Thymus (tissue), 11 donors: ENCODE data around the gene FBH1. TPM values are rescaled to one million over a fixed set of nuclear protein-coding genes. Genes with fewer than 3 reads are reported as not detected.

ENCODE experiments used
- DNase-seq, 9 donors: peaks; one replicate each; pipeline ENCODE4 v3.0.0-alpha.2; 2013; ENCODE audit warnings: low spot score in 9 of 9, low read depth in 6 of 9, missing footprints in 1 of 9
- H3K27ac ChIP-seq, 2 donors: one replicate each; pipeline ENCODE4 v1.5.1; 2013; ENCODE audit warnings: control low read depth in 1 of 2, low read depth in 1 of 2, low read length in 1 of 2, mild to moderate bottlenecking in 1 of 2, moderate library complexity in 1 of 2
- H3K27me3 ChIP-seq, 2 donors: one replicate each; pipeline ENCODE4 v1.5.1; 2013; ENCODE audit warnings: low read length in 1 of 2; ENCODE audit not compliant: control insufficient read depth in 2 of 2, insufficient read depth in 1 of 2
- H3K36me3 ChIP-seq, 2 donors: one replicate each; pipeline ENCODE4 v1.5.1; 2013; ENCODE audit warnings: low read length in 1 of 2, mild to moderate bottlenecking in 1 of 2, moderate library complexity in 1 of 2; ENCODE audit not compliant: control insufficient read depth in 2 of 2, insufficient read depth in 2 of 2
- H3K4me1 ChIP-seq, 2 donors: one replicate each; pipeline ENCODE4 v1.5.1; 2013; ENCODE audit warnings: low read length in 2 of 2; ENCODE audit not compliant: control insufficient read depth in 2 of 2, insufficient read depth in 2 of 2
- H3K4me3 ChIP-seq, 2 donors: one replicate each; pipeline ENCODE4 v1.5.1; 2013; ENCODE audit warnings: low read length in 2 of 2, control low read depth in 1 of 2, mild to moderate bottlenecking in 1 of 2
- H3K9me3 ChIP-seq, 2 donors: one replicate each; pipeline ENCODE4 v1.5.1; 2013; ENCODE audit warnings: low read length in 1 of 2, mild to moderate bottlenecking in 1 of 2; ENCODE audit not compliant: control insufficient read depth in 2 of 2, insufficient read depth in 1 of 2
- WGBS: extraction: QIAGEN DNeasy Blood & Tissue Kit; methylation state at CpG from one replicate; pipeline ENCODE4 v1.1.7; 2013; 5-methylcytosine and 5-hydroxymethylcytosine counted together
- polyA plus RNA-seq: library from polyadenylated mRNA; stranded (reverse); fragments of 200-250 nt; gene quantifications from one replicate; pipeline ENCODE4 v1.2.3, GENCODE V29; 2013
- total RNA-seq: library from RNA; stranded (reverse); fragments of 120-200 nt; gene quantifications from one replicate; pipeline ENCODE4 v1.2.4, GENCODE V29; 2013
- donor health status: healthy.

FBH1 gene
- total and polyA plus RNA-seq, 2 donors, result 52.8 to 97.8 TPM

- Histone ChIP-seq H3K27ac (no peak overlapping the region), H3K4me3 (no peak overlapping the region), H3K4me1 (peaks cover 0 to 2% of the 10 kb centered on the region in 2 donors), H3K27me3 (no peaks in the 10 kb centered on the region), H3K9me3 (no peaks in the 10 kb centered on the region), H3K36me3 (peaks cover 85 to 94% of the 10 kb centered on the region in 2 donors)
- 98% methylated on average over 7 of the region's 7 CpGs for WGBS
- DNase-seq, result no peak
Observed at GRCh38 chr10:5919568-5919967, 29.5 kb downstream of the FBH1 start.

DNA sequence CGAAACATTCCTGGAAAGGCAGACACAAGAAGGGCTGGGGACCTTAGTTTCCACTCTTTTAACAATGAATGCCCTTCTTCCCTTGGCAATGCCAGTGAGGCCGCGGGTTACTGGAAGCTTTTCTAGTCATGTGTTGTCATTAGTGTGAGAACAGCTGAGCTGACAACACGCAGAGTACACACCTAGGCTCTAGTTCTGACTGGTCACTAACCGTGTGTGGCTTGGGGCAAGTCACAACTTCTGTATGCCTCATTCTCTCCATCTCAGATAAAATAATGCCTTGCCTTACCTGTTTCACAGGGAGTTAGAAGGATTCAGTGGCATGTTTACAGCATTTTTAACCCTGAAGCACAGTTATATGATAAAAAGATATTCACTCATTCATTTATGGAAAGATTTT is 31.7 kb downstream of the FBH1 start:
- 97% methylated on average over 5 of the region's 5 CpGs for WGBS
- Histone ChIP-seq H3K27ac (no peak overlapping the region), H3K4me1 (peaks cover 0 to 2% of the 10 kb centered on the region in 2 donors), H3K36me3 (peaks cover 82 to 93% of the 10 kb centered on the region in 2 donors), H3K9me3 (no peaks in the 10 kb centered on the region), H3K4me3 (no peak overlapping the region), H3K27me3 (no peaks in the 10 kb centered on the region)
- no peak for DNase-seq

GRCh38 chr10:5924889-5925288 is 34.8 kb downstream of the FBH1 start:
- peaks cover 83 to 93% of the 10 kb centered on the region in 2 donors for H3K36me3 ChIP-seq
- 97% methylated on average over 10 of the region's 10 CpGs for WGBS

DNA sequence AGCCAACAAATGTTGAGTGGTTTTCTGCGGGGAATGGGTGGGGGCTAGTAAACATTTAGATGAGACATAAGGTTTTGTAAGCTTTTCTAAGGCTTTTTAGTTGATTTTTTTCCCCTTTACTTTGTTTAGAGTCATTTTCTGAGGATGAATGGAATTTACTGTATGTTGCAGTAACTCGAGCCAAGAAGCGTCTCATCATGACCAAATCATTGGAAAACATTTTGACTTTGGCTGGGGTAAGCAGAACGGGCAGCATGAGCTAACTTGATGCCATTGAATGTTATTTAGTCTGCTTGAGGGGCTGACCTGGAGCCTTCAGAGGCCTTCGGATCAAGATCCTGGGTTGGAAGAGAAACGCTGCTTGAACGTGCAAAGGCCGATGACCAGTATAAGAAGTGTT is 37.3 kb downstream of the FBH1 start:
- H3K9me3 ChIP-seq, result no peaks in the 10 kb centered on the region
- no peaks in the 10 kb centered on the region for H3K4me1 ChIP-seq
- no peak overlapping the region for H3K4me3 ChIP-seq
- H3K27ac ChIP-seq, result no peak overlapping the region
- H3K36me3 ChIP-seq, result peaks cover 83 to 94% of the 10 kb centered on the region in 2 donors
- no peak for DNase-seq
- H3K27me3 ChIP-seq, result no peaks in the 10 kb centered on the region
- 96% methylated on average over 8 of the region's 8 CpGs for WGBS

More at GRCh38 chr10:5924889-5925288, 34.8 kb downstream of the FBH1 start:
- H3K4me3 ChIP-seq, result no peak overlapping the region
- no peaks in the 10 kb centered on the region for H3K9me3 ChIP-seq
- H3K27ac ChIP-seq, result no peak overlapping the region
- no peaks in the 10 kb centered on the region for H3K4me1 ChIP-seq
- DNase-seq, result no peak
- H3K27me3 ChIP-seq, result no peaks in the 10 kb centered on the region

DNA sequence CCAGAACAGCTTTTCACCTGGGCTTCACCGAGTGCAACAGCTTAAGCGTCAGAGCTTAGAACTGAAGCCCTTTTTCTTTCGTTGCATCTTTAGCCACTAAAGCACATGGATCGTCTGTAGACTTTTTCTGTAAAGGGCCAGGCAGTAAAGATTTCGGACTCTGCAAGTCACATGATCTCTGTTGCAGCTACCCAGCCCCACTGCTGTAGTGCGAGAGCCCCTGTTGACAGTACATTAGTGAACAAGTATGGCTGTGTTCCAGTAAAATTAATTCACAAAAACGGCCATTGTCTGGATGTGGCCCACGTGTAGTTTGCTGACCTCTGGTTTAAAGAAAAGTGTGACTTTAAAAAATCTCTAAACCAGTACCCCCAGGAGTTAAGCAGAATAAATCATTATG is 39.4 kb downstream of the FBH1 start:
- Histone ChIP-seq H3K27me3 (no peaks in the 10 kb centered on the region), H3K4me1 (no peaks in the 10 kb centered on the region), H3K4me3 (no peak overlapping the region), H3K9me3 (no peaks in the 10 kb centered on the region), H3K27ac (no peak overlapping the region), H3K36me3 (peaks cover 74 to 95% of the 10 kb centered on the region in 2 donors)
- DNase-seq, result no peak
- WGBS, result 94% methylated on average over 8 of the region's 8 CpGs

DNA sequence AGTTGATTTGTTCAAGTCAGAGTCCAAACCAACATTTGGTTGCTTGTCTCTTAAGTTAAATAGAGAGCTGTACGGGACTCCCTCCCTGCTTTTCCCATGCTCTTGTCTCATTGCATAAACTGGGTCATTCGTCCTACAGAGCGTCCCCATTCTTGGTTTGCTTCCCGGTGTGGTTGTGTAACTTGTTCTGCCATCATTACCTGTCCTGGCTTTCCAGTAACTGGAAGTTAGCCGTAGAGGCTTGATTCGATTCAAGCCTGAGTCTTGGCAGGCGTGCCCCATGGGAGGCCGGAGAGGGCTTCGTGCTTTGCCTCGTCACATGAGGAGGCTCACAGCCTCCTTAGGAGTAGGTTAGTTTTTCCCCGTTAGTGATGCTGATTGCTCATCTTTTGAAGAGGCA is 40.2 kb downstream of the FBH1 start:
- H3K4me1 ChIP-seq, result no peaks in the 10 kb centered on the region
- peaks cover 70 to 93% of the 10 kb centered on the region in 2 donors for H3K36me3 ChIP-seq
- H3K27me3 ChIP-seq, result no peaks in the 10 kb centered on the region
- H3K4me3 ChIP-seq, result no peak overlapping the region
- H3K27ac ChIP-seq, result no peak overlapping the region
- WGBS, result 98% methylated on average over 11 of the region's 11 CpGs
- H3K9me3 ChIP-seq, result no peaks in the 10 kb centered on the region
- no peak for DNase-seq

GRCh38 chr10:5932345-5932744 is 42.3 kb downstream of the FBH1 start:
- 94% methylated on average over 5 of the region's 5 CpGs for WGBS
- H3K27ac ChIP-seq, result no peak overlapping the region

DNA sequence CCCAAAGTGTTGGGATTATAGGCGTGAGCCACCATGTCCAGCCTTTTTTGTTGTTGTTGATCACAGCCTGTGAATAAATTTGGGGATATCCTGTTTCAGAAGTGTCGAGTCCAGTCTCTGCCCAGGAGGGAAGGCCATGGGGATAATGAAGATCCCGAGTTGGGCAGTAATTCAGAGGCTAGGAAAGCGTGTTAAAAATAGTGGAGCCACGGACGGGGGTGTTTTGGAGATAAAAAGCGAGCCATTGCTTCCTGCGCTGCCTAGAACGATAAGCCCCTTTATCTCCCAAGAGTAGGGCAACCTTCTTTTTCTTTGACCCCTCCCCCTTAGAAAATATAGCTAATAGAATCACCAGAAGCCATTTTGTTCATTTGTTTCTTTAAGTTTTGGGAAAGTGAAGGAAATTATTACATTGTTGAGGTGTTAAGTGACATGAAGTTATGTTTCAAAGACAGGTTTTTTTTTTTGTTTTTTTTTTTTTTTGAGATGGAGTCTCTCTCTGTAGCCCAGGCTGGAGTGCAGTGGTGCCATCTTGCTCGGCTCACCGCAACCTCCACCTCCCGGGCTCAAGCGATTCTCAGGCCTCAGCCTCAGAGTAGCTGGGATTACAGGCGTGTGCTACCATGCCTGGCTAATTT is 44.0 kb downstream of the FBH1 start:
- H3K27ac ChIP-seq, result no peak overlapping the region
- H3K4me1 ChIP-seq, result no peaks in the 10 kb centered on the region
- H3K9me3 ChIP-seq, result no peaks in the 10 kb centered on the region
- peaks cover 73 to 95% of the 10 kb centered on the region in 2 donors for H3K36me3 ChIP-seq
- 99% methylated on average over 14 of the region's 14 CpGs for WGBS
- no peak overlapping the region for H3K4me3 ChIP-seq
- H3K27me3 ChIP-seq, result no peaks in the 10 kb centered on the region
- no peak for DNase-seq

More at GRCh38 chr10:5932345-5932744, 42.3 kb downstream of the FBH1 start:
- Histone ChIP-seq H3K4me3 (no peak overlapping the region), H3K4me1 (no peaks in the 10 kb centered on the region), H3K27me3 (no peaks in the 10 kb centered on the region), H3K36me3 (peaks cover 75 to 93% of the 10 kb centered on the region in 2 donors), H3K9me3 (no peaks in the 10 kb centered on the region)
- DNase-seq, result no peak

DNA sequence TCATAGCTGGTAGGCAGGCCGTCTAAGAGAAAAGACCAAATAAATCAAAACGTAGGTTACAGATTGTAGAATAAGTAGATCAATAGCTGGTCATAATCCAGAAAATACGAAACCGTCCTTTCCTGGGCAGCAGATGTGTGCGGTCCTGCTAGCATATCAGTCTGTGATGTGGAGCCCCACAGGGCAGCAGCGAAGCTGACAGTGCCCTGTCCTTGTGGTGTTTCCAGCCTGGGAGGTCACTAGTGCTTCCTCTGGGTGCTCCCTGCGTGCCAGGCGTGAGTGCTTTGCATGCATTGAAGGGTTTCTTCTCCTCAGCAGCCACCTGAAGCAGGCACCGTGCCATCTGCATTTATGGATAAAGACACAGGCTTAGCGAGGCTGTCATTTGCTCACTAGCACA is 45.6 kb downstream of the FBH1 start:
- H3K27me3 ChIP-seq, result no peaks in the 10 kb centered on the region
- no peak for DNase-seq
- no peak overlapping the region for H3K27ac ChIP-seq
- peaks cover 61 to 79% of the 10 kb centered on the region in 2 donors for H3K36me3 ChIP-seq
- H3K4me3 ChIP-seq, result no peak overlapping the region
- H3K9me3 ChIP-seq, result no peaks in the 10 kb centered on the region
- 98% methylated on average over 10 of the region's 10 CpGs for WGBS
- no peaks in the 10 kb centered on the region for H3K4me1 ChIP-seq
